Fibroblast of the conjunctiva (primary cell): ENCODE measurements around the gene AKAP6.

Experiments used
- DNase-seq: peaks from one replicate; pipeline ENCODE4 v3.0.0-alpha.2; 2010; ENCODE audit warnings: low read depth

AKAP6 gene

GRCh38 chr14:32825058-32825457 is 496.0 kb downstream of the AKAP6 start:
- no peak for DNase-seq

GRCh38 chr14:32826404-32827082 is 497.4 kb downstream of the AKAP6 start:
- peak; percentile 17 for DNase-seq

- no peak for DNase-seq
Observed at GRCh38 chr14:32827514-32827913, 498.4 kb downstream of the AKAP6 start.

GRCh38 chr14:32835924-32836323 is 506.8 kb downstream of the AKAP6 start:
- DNase-seq, result no peak

- no peak for DNase-seq
Observed at GRCh38 chr14:32841698-32842097, 512.6 kb downstream of the AKAP6 start.

GRCh38 chr14:32846821-32847365 is 517.8 kb downstream of the AKAP6 start:
- DNase-seq, result no peak

- DNase-seq, result no peak
Observed at GRCh38 chr14:32847867-32848266, 518.8 kb downstream of the AKAP6 start.

- no peak for DNase-seq
Observed at GRCh38 chr14:32865827-32866376, 536.8 kb downstream of the AKAP6 start.

GRCh38 chr14:32883188-32883587 is 554.1 kb downstream of the AKAP6 start:
- no peak for DNase-seq
